Measurements from ENCODE around the gene PCNX2. TPM values are rescaled to one million over a fixed set of nuclear protein-coding genes. Genes with fewer than 3 reads are reported as not detected.

Gene PCNX2
- total and polyA plus RNA-seq, 2 donors (not counting 3 experiments of a cell fraction or from before 2014, with no cell fraction given), result 6.6 to 11.0 TPM

DNA sequence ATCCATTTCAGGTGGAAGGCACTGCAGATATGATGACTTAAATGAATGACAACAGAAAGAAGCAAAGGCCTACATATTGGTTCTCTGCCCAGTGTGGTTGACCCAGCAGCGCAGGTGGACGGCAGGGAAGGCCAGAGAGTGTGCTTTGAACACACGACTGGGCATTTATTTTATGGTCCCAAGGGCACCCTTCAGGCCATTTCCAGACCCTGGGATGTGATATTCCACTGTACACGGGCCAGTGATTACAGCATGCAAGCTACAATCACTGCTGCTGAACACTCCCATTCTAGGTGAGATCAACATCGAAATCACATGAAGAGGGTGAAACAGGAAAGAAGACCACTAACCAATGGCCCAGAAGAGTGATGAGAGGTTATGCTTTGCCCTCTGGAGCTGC, 33.8 kb downstream of the PCNX2 start:
- DNase-seq (ENCODE audit: low read depth, low spot score) (no peak), FAIRE-seq (no peak)
- no peaks in the 10 kb centered on the region for H3K27me3 ChIP-seq (ENCODE audit: control insufficient read depth in 2 of 2, insufficient read depth in 2 of 2, low read length in 2 of 2)
- H3K9ac ChIP-seq (replicated peaks; ENCODE audit: extremely low read depth, insufficient read depth, low read length), result no peak overlapping the region
- ChIA-PET CTCF (interaction anchor here (1.4 kb wide), 1 partner anchor 10 kb away, joined by 4 read pairs; no protein-coding TSS in a partner anchor), POLR2A (no interaction called here)
- H4K20me1 ChIP-seq (replicated peaks; ENCODE audit: control insufficient read depth, extremely low read depth, insufficient read depth, low read length), result no peaks in the 10 kb centered on the region
- no peaks in the 10 kb centered on the region for H3K4me1 ChIP-seq (ENCODE audit: control insufficient read depth, extremely low read depth, insufficient read depth, low read length)
- intact Hi-C loops (cut with micrococcal nuclease) (no loop called here), dilution Hi-C loops (cut with MboI; ENCODE audit: extremely low pct_ligation_motif_present, low sequenced_read_pairs) (no loop called here)
- no peaks in the 10 kb centered on the region for H3K9me3 ChIP-seq (replicated peaks; ENCODE audit: control insufficient read depth, insufficient read depth, low read length)
- H3K36me3 ChIP-seq (ENCODE audit: control insufficient read depth in 2 of 2, extremely low read depth in 1 of 2, insufficient read depth in 2 of 2, low read length in 2 of 2), result peaks cover 2 to 3% of the 10 kb centered on the region in 2 experiments
- no peak overlapping the region for H2AFZ ChIP-seq (ENCODE audit: low read depth, low read length)
- no peaks in the 10 kb centered on the region for H3K9me1 ChIP-seq (replicated peaks; ENCODE audit: control insufficient read depth, extremely low read depth, insufficient read depth, low read length)
- no TSS peak for BruUV-seq (replicated peaks)
- no peaks in the 10 kb centered on the region for H3K79me2 ChIP-seq (ENCODE audit: control insufficient read depth, insufficient read depth, low read length)
- no peak overlapping the region for H3K4me3 ChIP-seq (replicated peaks in 1 of 3; ENCODE audit: insufficient read depth in 1 of 3, low read depth in 1 of 3, low read length in 3 of 3)
- no peak overlapping the region for H3K27ac ChIP-seq (ENCODE audit: insufficient read depth, low read depth, low read length)
- no peak overlapping the region for H3K4me2 ChIP-seq (ENCODE audit: insufficient read depth, low read length)
- TF ChIP-seq POLR2AphosphoS5 (IDR thresholded peaks at IDR 0.05; ENCODE audit: insufficient read depth, low read depth, low read length) (no peak), POLR2A (IDR thresholded peaks at IDR 0.05; ENCODE audit: low read depth, low read length) (no peak), EZH2 (IDR thresholded peaks at IDR 0.05; ENCODE audit: borderline replicate concordance, low read depth, low read length, severe bottlenecking) (no peak), GATA2 (IDR thresholded peaks at IDR 0.05; ENCODE audit: insufficient read depth, insufficient read length, low read depth, low read length) (no peak), FOS (IDR thresholded peaks at IDR 0.05; ENCODE audit: borderline replicate concordance, insufficient read depth, low read length) (no peak), MYC (IDR thresholded peaks at IDR 0.05; ENCODE audit: low read depth, low read length) (no peak), JUN (IDR thresholded peaks at IDR 0.05; ENCODE audit: borderline replicate concordance, insufficient read depth, insufficient read length, low read depth) (no peak)
- TF ChIP-seq, protein P1, sequence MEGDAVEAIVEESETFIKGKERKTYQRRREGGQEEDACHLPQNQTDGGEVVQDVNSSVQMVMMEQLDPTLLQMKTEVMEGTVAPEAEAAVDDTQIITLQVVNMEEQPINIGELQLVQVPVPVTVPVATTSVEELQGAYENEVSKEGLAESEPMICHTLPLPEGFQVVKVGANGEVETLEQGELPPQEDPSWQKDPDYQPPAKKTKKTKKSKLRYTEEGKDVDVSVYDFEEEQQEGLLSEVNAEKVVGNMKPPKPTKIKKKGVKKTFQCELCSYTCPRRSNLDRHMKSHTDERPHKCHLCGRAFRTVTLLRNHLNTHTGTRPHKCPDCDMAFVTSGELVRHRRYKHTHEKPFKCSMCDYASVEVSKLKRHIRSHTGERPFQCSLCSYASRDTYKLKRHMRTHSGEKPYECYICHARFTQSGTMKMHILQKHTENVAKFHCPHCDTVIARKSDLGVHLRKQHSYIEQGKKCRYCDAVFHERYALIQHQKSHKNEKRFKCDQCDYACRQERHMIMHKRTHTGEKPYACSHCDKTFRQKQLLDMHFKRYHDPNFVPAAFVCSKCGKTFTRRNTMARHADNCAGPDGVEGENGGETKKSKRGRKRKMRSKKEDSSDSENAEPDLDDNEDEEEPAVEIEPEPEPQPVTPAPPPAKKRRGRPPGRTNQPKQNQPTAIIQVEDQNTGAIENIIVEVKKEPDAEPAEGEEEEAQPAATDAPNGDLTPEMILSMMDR (IDR thresholded peaks at IDR 0.05; ENCODE audit: extremely low read depth in 1 of 2, insufficient read depth in 1 of 2, low read depth in 1 of 2, low read length in 2 of 2), result no peak
- TF ChIP-seq, protein P2, sequence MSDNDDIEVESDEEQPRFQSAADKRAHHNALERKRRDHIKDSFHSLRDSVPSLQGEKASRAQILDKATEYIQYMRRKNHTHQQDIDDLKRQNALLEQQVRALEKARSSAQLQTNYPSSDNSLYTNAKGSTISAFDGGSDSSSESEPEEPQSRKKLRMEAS (IDR thresholded peaks at IDR 0.05; ENCODE audit: insufficient read depth, insufficient read length), result no peak
